ENCODE data around the gene TFF1.

TFF1 gene

GRCh38 chr21:42358937-42359336 is 7.4 kb downstream of the TFF1 start:
- Mint-ChIP-seq H3K9me3 (peaks cover 0 to 4% of the 10 kb centered on the region in 2 donors), H3K4me1 (ENCODE audit: low read depth in 2 of 2) (peaks cover 0 to 5% of the 10 kb centered on the region in 2 donors), H3K27me3 (peaks cover 13 to 41% of the 10 kb centered on the region in 2 donors), H3K4me3 (no peak overlapping the region), H3K36me3 (ENCODE audit: insufficient read depth) (peaks cover 2% of the 10 kb centered on the region), H3K27ac (no peak overlapping the region)
- ATAC-seq (replicated peaks) (no peak), DNase-seq (no peak)

- Mint-ChIP-seq H3K27ac (no peak overlapping the region), H3K4me3 (no peak overlapping the region), H3K4me1 (ENCODE audit: low read depth in 2 of 2) (peaks cover 0 to 5% of the 10 kb centered on the region in 2 donors), H3K36me3 (ENCODE audit: insufficient read depth) (no peaks in the 10 kb centered on the region), H3K27me3 (peaks cover 13 to 42% of the 10 kb centered on the region in 2 donors), H3K9me3 (peaks cover 0 to 4% of the 10 kb centered on the region in 2 donors)
- ATAC-seq (replicated peaks) (no peak), DNase-seq (no peak)
Measured at GRCh38 chr21:42358261-42358660, 8.1 kb downstream of the TFF1 start.

- H3K36me3 Mint-ChIP-seq (ENCODE audit: insufficient read depth) = no peaks in the 10 kb centered on the region
- peaks cover 0 to 4% of the 10 kb centered on the region in 2 donors for H3K9me3 Mint-ChIP-seq
- peaks cover 11 to 50% of the 10 kb centered on the region in 2 donors for H3K27me3 Mint-ChIP-seq
- no peak overlapping the region for H3K27ac Mint-ChIP-seq
- ATAC-seq (replicated peaks) = no peak
- no peak for DNase-seq
- peaks cover 0 to 2% of the 10 kb centered on the region in 2 donors for H3K4me1 Mint-ChIP-seq (ENCODE audit: low read depth in 2 of 2)
- H3K4me3 Mint-ChIP-seq = no peak overlapping the region
Measured at GRCh38 chr21:42357307-42357706, 9.0 kb downstream of the TFF1 start.

GRCh38 chr21:42356650-42357049 is 9.7 kb downstream of the TFF1 start:
- Mint-ChIP-seq H3K27ac (no peak overlapping the region), H3K4me3 (no peak overlapping the region), H3K27me3 (peaks cover 5 to 45% of the 10 kb centered on the region in 2 donors), H3K4me1 (ENCODE audit: low read depth in 2 of 2) (no peaks in the 10 kb centered on the region), H3K36me3 (ENCODE audit: insufficient read depth) (no peaks in the 10 kb centered on the region), H3K9me3 (peaks cover 0 to 4% of the 10 kb centered on the region in 2 donors)
- no peak for ATAC-seq (replicated peaks)
- DNase-seq = no peak

- Mint-ChIP-seq H3K36me3 (ENCODE audit: insufficient read depth) (no peaks in the 10 kb centered on the region), H3K4me3 (no peak overlapping the region), H3K27me3 (peaks cover 5 to 44% of the 10 kb centered on the region in 2 donors), H3K27ac (no peak overlapping the region), H3K9me3 (peaks cover 0 to 4% of the 10 kb centered on the region in 2 donors), H3K4me1 (ENCODE audit: low read depth in 2 of 2) (no peaks in the 10 kb centered on the region)
- DNase-seq (no peak), ATAC-seq (replicated peaks) (no peak)
Measured at GRCh38 chr21:42356046-42356445, 10.3 kb downstream of the TFF1 start.

- no peak overlapping the region for H3K4me3 Mint-ChIP-seq
- H3K9me3 Mint-ChIP-seq = peaks cover 0 to 4% of the 10 kb centered on the region in 2 donors
- DNase-seq = no peak
- no peak for ATAC-seq (replicated peaks)
- peaks cover 2% of the 10 kb centered on the region for H3K36me3 Mint-ChIP-seq (ENCODE audit: insufficient read depth)
- H3K27me3 Mint-ChIP-seq = peaks cover 5 to 41% of the 10 kb centered on the region in 2 donors
- no peak overlapping the region for H3K27ac Mint-ChIP-seq
- no peaks in the 10 kb centered on the region for H3K4me1 Mint-ChIP-seq (ENCODE audit: low read depth in 2 of 2)
Measured at GRCh38 chr21:42353623-42354022, 12.7 kb downstream of the TFF1 start.

- no peak for ATAC-seq (replicated peaks)
Measured at GRCh38 chr21:42352441-42353095, 13.8 kb downstream of the TFF1 start.

GRCh38 chr21:42351626-42352440 is 14.5 kb downstream of the TFF1 start:
- Mint-ChIP-seq H3K4me1 (ENCODE audit: low read depth in 2 of 2) (no peaks in the 10 kb centered on the region), H3K27ac (peak overlapping the region in 1 of 2 donors; percentile 39), H3K9me3 (peaks cover 0 to 4% of the 10 kb centered on the region in 2 donors), H3K36me3 (ENCODE audit: insufficient read depth) (peaks cover 2% of the 10 kb centered on the region), H3K27me3 (peaks cover 5 to 28% of the 10 kb centered on the region in 2 donors), H3K4me3 (no peak overlapping the region)
- no peak for ATAC-seq (replicated peaks)
- DNase-seq = no peak

More at GRCh38 chr21:42352441-42353095, 13.8 kb downstream of the TFF1 start:
- H3K27me3 Mint-ChIP-seq = peaks cover 5 to 32% of the 10 kb centered on the region in 2 donors
- H3K9me3 Mint-ChIP-seq = peaks cover 0 to 4% of the 10 kb centered on the region in 2 donors
- H3K4me1 Mint-ChIP-seq (ENCODE audit: low read depth in 2 of 2) = no peaks in the 10 kb centered on the region
- no peak for DNase-seq
- H3K4me3 Mint-ChIP-seq = no peak overlapping the region
- H3K36me3 Mint-ChIP-seq (ENCODE audit: insufficient read depth) = peaks cover 2% of the 10 kb centered on the region
- peak overlapping the region in 1 of 2 donors; percentile 39 for H3K27ac Mint-ChIP-seq

- peaks cover 5 to 24% of the 10 kb centered on the region in 2 donors for H3K27me3 Mint-ChIP-seq
- no peaks in the 10 kb centered on the region for H3K4me1 Mint-ChIP-seq (ENCODE audit: low read depth in 2 of 2)
- H3K4me3 Mint-ChIP-seq = no peak within 1 kb of the TSS
- DNase-seq (no peak), ATAC-seq (replicated peaks) (no peak)
- H3K36me3 Mint-ChIP-seq (ENCODE audit: insufficient read depth) = peaks cover 2% of the 10 kb centered on the region
- H3K27ac Mint-ChIP-seq = peak within 1 kb of the TSS in 1 of 2 donors; percentile 39
- H3K9me3 Mint-ChIP-seq = peaks cover 0 to 4% of the 10 kb centered on the region in 2 donors
Measured at GRCh38 chr21:42350927-42351426, 15.4 kb downstream of the TFF1 start, which contains the start of gene TFF2. TFF2 (minus strand) TSS chr21:42350994; CDS start chr21:42350957, 37 bp downstream.

GRCh38 chr21:42350318-42350910 is 15.9 kb downstream of the TFF1 start:
- no peak overlapping the region for H3K4me3 Mint-ChIP-seq
- H3K27ac Mint-ChIP-seq = no peak overlapping the region
- ATAC-seq (replicated peaks) (no peak), DNase-seq (no peak)
- peaks cover 5 to 24% of the 10 kb centered on the region in 2 donors for H3K27me3 Mint-ChIP-seq
- peaks cover 2% of the 10 kb centered on the region for H3K36me3 Mint-ChIP-seq (ENCODE audit: insufficient read depth)
- peaks cover 0 to 4% of the 10 kb centered on the region in 2 donors for H3K9me3 Mint-ChIP-seq
- H3K4me1 Mint-ChIP-seq (ENCODE audit: low read depth in 2 of 2) = no peaks in the 10 kb centered on the region

- peaks cover 0 to 4% of the 10 kb centered on the region in 2 donors for H3K9me3 Mint-ChIP-seq
- H3K4me1 Mint-ChIP-seq (ENCODE audit: low read depth in 2 of 2) = no peaks in the 10 kb centered on the region
Measured at GRCh38 chr21:42349420-42350317, 16.7 kb downstream of the TFF1 start.

GRCh38 chr21:42348762-42349161 is 17.6 kb downstream of the TFF1 start:
- peaks cover 0 to 17% of the 10 kb centered on the region in 2 donors for H3K27me3 Mint-ChIP-seq
- no peak overlapping the region for H3K27ac Mint-ChIP-seq
- ATAC-seq (replicated peaks) = no peak
- DNase-seq = no peak
- H3K4me1 Mint-ChIP-seq (ENCODE audit: low read depth in 2 of 2) = no peaks in the 10 kb centered on the region
- H3K9me3 Mint-ChIP-seq = no peaks in the 10 kb centered on the region
- H3K4me3 Mint-ChIP-seq = no peak overlapping the region
- peaks cover 2% of the 10 kb centered on the region for H3K36me3 Mint-ChIP-seq (ENCODE audit: insufficient read depth)

More at GRCh38 chr21:42349420-42350317, 16.7 kb downstream of the TFF1 start:
- DNase-seq (no peak), ATAC-seq (replicated peaks) (no peak)
- no peak overlapping the region for H3K4me3 Mint-ChIP-seq
- no peak overlapping the region for H3K27ac Mint-ChIP-seq
- H3K27me3 Mint-ChIP-seq = peaks cover 0 to 23% of the 10 kb centered on the region in 2 donors
- peaks cover 2% of the 10 kb centered on the region for H3K36me3 Mint-ChIP-seq (ENCODE audit: insufficient read depth)

Measured in effector memory CD8-positive, alpha-beta T cell (primary cell).